ENCODE results near the gene SLC27A3.

Gene SLC27A3

GRCh38 chr1:153774780-153775457 lies at the start of gene SLC27A3:
SLC27A3 (plus strand) TSS chr1:153775407; CDS start chr1:153775498, 91 bp downstream.
- no peak for DNase-seq (ENCODE audit: insufficient read length, low spot score)
- no peak for TF ChIP-seq CTCF (IDR thresholded peaks at IDR 0.05; ENCODE audit: insufficient read depth, missing control alignments)
- FAIRE-seq, result no peak

GRCh38 chr1:153727463-153728304 lies 47.5 kb upstream of the SLC27A3 start, which contains the start of gene INTS3:
INTS3 (plus strand) TSS chr1:153728050; CDS start chr1:153728635, 585 bp downstream.
- DNase-seq (ENCODE audit: insufficient read length, low spot score), result peak; percentile 99
- TF ChIP-seq CTCF (IDR thresholded peaks at IDR 0.05; ENCODE audit: insufficient read depth, missing control alignments), result peak; percentile 8
- peak; percentile 72 for FAIRE-seq

- FAIRE-seq (no peak), DNase-seq (ENCODE audit: insufficient read length, low spot score) (no peak)
- no peak for TF ChIP-seq CTCF (IDR thresholded peaks at IDR 0.05; ENCODE audit: insufficient read depth, missing control alignments)
Measured at GRCh38 chr1:153728305-153729066, 46.7 kb upstream of the SLC27A3 start.

- FAIRE-seq, result no peak
- no peak for TF ChIP-seq CTCF (IDR thresholded peaks at IDR 0.05; ENCODE audit: insufficient read depth, missing control alignments)
Measured at GRCh38 chr1:153730468-153730988, 44.7 kb upstream of the SLC27A3 start.

GRCh38 chr1:153733970-153734369 lies 41.2 kb upstream of the SLC27A3 start:
- TF ChIP-seq CTCF (IDR thresholded peaks at IDR 0.05; ENCODE audit: insufficient read depth, missing control alignments), result no peak
- no peak for FAIRE-seq
- DNase-seq (ENCODE audit: insufficient read length, low spot score), result no peak

More at GRCh38 chr1:153730468-153730988, 44.7 kb upstream of the SLC27A3 start:
- no peak for DNase-seq (ENCODE audit: insufficient read length, low spot score)

GRCh38 chr1:153734396-153735089 lies 40.7 kb upstream of the SLC27A3 start:
- no peak for FAIRE-seq
- no peak for TF ChIP-seq CTCF (IDR thresholded peaks at IDR 0.05; ENCODE audit: insufficient read depth, missing control alignments)

More at GRCh38 chr1:153734396-153735089, 40.7 kb upstream of the SLC27A3 start:
- DNase-seq (ENCODE audit: insufficient read length, low spot score), result no peak
